Measurements from ENCODE around the gene CDC42BPB. TPM values are rescaled to one million over a fixed set of nuclear protein-coding genes. Genes with fewer than 3 reads are reported as not detected.
"Not testable (repeated sequence)": the region's sequence is repeated elsewhere in the genome, so short reads cannot be mapped to it uniquely, and the experiment has no call there.

The CDC42BPB gene
- total RNA-seq, 2 experiments from 2014 or later: 0.78 to 0.81 TPM

DNA sequence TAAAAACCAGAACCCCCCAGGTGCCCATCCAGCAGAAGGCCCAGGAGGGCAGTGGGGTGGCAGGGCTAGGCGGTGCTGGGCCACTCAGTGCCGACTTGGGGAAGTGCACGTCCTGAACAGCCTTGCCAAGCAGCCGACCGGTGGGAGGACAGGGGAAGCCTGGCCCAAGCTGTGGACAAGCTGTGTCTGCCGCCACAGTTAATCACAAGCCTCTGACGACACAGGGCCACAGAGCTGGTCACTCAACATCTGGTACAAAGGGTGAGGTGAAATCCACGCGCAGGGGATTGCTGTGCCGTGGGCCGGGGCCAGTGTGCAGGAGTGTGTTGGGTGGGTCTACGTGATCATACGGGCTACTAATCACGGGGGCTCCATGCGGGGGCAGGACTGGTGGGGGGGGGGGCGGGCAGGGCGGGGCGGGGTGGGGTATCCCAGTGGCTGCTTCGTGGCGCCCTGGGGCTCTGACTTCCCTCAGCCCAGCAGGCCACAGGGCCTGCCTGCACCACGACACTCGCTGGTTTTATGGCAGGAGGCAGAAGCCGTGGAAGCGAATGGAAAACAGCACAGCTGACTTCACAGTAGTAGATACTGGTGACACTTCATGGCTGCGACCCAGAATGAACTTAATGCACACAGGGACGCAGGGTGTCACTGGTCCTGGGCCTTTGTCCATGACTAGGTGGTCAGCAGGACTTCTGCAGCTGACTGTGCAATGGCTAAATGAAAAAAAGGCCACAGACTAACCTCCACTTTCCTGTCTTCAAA, 124.7 kb downstream of the CDC42BPB start:
- ChIA-PET POLR2A (interaction anchor here (1.0 kb wide), 1 partner anchor 11 kb away, joined by 3 read pairs; no protein-coding TSS in a partner anchor), CTCF (no interaction called here)
- Mint-ChIP-seq H3K4me1 (peaks cover 10% of the 10 kb centered on the region), H3K4me3 (no peak overlapping the region), H3K27me3 (peaks cover 18% of the 10 kb centered on the region), H3K27ac (no peak overlapping the region), H3K9me3 (no peaks in the 10 kb centered on the region), H3K36me3 (ENCODE audit: low read depth) (no peaks in the 10 kb centered on the region)
- no peak for DNase-seq

DNA sequence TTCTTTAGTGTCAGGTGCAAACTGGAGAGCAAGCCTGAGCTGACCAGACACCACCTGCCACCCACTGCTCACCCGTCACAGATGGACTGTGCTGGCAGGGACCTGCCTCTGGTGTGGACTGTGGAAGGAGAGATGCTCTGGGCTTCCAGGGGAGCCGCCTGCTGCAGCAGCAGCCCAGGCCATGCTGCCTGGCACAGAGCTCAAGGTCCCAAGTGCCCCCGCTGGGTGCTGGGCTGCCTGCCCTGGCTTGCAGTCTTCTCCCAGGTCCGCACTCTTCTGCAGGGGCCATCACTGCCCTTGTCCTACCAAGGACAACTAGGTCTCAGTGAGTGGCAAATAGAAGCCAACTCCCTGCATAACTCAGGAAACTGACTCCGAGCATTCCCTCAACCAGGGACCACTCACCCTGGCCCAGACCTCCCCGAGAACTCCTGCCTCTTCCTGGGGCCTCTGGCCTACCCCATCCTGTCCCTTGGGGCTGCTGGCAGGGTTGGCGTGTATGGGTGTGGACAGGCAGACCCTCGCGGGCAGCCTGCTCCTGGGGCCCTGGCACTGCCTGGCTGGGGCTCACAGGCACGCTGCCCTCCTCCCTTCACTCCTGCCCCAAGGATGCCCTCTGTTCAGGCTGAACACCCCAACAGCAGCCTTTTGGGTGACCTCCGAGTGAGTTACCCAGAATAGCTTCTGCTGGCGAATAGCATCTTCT, 125.6 kb downstream of the CDC42BPB start:
- no peak for DNase-seq
- no peak overlapping the region for H3K27ac Mint-ChIP-seq
- ChIA-PET CTCF (no interaction called here), POLR2A (interaction anchor here (1.0 kb wide), 1 partner anchor 12 kb away, joined by 3 read pairs; no protein-coding TSS in a partner anchor)
- no peaks in the 10 kb centered on the region for H3K36me3 Mint-ChIP-seq (ENCODE audit: low read depth)
- no peak overlapping the region for H3K4me3 Mint-ChIP-seq
- H3K27me3 Mint-ChIP-seq: peaks cover 24% of the 10 kb centered on the region
- peaks cover 10% of the 10 kb centered on the region for H3K4me1 Mint-ChIP-seq
- H3K9me3 Mint-ChIP-seq: no peaks in the 10 kb centered on the region

DNA sequence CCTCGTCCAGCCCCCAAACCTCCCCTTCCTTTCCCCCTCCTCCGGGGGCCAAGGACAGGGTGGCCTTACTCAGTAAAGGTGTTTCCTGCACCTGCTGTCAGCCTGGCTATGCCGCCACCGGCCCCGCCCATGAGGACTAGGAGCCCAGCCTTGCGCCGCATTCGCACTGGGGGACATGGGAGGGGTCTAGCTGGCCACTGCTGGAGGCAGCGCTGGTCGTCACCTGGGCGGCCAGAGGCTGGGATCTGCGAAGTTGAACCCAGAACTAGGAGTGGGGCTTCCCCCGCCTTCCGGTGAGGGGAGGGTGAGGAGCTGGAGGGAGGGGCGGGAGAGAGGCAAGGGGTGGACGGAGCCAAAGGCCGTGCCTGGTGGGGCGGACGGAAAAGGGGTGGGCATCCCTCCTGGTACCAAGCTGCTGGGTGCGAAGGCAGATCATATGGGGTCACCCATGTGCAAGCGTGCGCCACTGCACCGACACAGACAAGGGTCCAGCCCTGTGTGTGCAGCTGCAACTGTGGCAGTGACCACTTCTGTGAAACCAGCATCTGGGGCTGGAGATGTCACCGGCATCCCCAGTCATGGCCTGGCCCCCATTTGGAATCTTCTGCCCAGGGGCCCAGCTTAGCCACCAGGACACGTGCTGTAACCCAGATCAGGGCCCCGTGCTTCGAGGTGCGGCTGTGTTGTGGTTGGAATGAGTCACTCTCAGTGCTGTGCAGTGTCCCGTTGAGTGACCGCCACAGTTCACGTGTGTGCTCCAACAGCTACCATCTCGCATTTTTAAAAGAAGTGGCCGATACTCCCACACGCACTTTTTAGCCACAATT, 126.4 kb downstream of the CDC42BPB start:
- POLR2A ChIA-PET: no interaction called here

GRCh38 chr14:102930138-102930752, 127.1 kb downstream of the CDC42BPB start:
- H3K36me3 Mint-ChIP-seq (ENCODE audit: low read depth): no peaks in the 10 kb centered on the region
- H3K9me3 Mint-ChIP-seq: no peaks in the 10 kb centered on the region
- CTCF ChIA-PET: no interaction called here
- no peak overlapping the region for H3K27ac Mint-ChIP-seq
- peaks cover 35% of the 10 kb centered on the region for H3K27me3 Mint-ChIP-seq
- peaks cover 10% of the 10 kb centered on the region for H3K4me1 Mint-ChIP-seq
- DNase-seq: no peak
- no peak overlapping the region for H3K4me3 Mint-ChIP-seq
- POLR2A ChIA-PET: no interaction called here

More for the DNA sequence above, 126.4 kb downstream of the CDC42BPB start:
- CTCF ChIA-PET: no interaction called here
- DNase-seq: no peak
- no peaks in the 10 kb centered on the region for H3K9me3 Mint-ChIP-seq
- peaks cover 30% of the 10 kb centered on the region for H3K27me3 Mint-ChIP-seq
- H3K27ac Mint-ChIP-seq: no peak overlapping the region
- H3K4me3 Mint-ChIP-seq: no peak overlapping the region
- peaks cover 10% of the 10 kb centered on the region for H3K4me1 Mint-ChIP-seq
- no peaks in the 10 kb centered on the region for H3K36me3 Mint-ChIP-seq (ENCODE audit: low read depth)

DNA sequence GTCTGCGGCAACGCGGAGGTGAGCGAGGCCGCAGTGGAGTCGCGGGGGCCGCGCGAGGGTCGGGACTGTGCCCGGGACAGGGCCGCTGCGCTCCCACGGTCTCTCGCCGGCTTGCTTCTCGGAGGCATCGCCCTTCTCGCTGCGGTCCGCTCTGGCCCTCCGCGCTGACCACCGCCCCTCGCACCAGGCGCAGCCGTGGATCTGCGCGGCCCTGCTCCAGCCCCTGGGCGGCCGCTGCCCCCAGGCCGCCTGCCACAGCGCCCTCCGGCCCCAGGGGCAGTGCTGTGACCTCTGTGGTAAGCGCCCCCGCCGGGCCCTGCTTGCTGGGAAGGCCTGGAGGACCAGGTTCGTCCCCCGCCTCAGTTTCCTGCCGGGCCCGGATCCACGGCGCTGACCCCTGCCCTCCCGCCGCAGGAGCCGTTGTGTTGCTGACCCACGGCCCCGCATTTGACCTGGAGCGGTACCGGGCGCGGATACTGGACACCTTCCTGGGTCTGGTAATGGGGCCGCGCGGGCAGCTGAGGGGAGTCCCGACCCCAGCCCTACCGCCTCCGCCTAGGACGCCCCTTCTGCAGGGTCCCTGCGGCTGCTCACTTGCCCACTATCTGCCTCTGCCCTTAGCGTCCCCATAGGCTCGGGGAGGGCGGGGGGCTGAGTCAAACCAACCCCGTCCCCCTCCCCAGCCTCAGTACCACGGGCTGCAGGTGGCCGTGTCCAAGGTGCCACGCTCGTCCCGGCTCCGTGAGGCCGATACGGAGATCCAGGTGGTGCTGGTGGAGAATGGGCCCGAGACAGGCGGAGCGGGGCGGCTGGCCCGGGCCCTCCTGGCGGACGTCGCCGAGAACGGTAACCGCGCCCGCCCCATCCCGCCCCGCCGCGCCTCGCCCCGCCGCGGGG, 127.9 kb downstream of the CDC42BPB start:
- H3K36me3 Mint-ChIP-seq (ENCODE audit: low read depth): no peaks in the 10 kb centered on the region
- no peak overlapping the region for H3K4me3 Mint-ChIP-seq
- H3K9me3 Mint-ChIP-seq: no peaks in the 10 kb centered on the region
- DNase-seq: no peak
- peaks cover 10% of the 10 kb centered on the region for H3K4me1 Mint-ChIP-seq
- ChIA-PET POLR2A (no interaction called here), CTCF (no interaction called here)
- no peak overlapping the region for H3K27ac Mint-ChIP-seq
- peaks cover 39% of the 10 kb centered on the region for H3K27me3 Mint-ChIP-seq

- POLR2A ChIA-PET: no interaction called here
Measured at GRCh38 chr14:102928412-102929240, 128.7 kb downstream of the CDC42BPB start.

DNA sequence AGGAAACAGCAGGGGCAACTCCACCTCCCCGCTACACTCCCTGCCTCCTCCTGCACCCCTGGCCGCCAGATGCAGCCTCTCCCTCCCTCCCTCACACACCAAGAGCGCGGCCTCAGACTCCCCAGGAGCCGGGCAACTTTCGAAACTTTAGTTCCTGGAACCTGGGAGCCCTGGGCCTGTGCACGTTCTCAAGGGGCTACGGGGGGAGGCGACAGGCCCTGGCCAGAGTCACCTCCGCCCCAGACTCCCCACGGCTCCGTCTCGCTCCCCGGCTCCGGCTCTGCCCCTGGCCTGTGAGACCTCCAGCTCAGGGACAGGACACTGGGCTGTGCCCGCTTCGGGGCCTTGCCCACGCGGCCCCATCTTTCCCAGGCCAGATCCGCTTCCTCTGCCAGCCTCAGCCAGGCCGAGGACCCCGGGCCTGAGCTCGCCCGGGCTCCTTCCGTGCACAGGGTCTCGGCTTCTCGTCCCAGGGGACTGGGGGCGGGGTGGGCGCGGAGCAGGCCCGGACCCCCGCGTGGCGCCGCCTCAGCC, 129.4 kb downstream of the CDC42BPB start:
- POLR2A ChIA-PET: no interaction called here
- H3K36me3 Mint-ChIP-seq (ENCODE audit: low read depth): no peaks in the 10 kb centered on the region

More at GRCh38 chr14:102928412-102929240, 128.7 kb downstream of the CDC42BPB start:
- Mint-ChIP-seq H3K4me3 (peak overlapping the region; percentile 27), H3K27me3 (peaks cover 46% of the 10 kb centered on the region), H3K36me3 (ENCODE audit: low read depth) (no peaks in the 10 kb centered on the region), H3K4me1 (peaks cover 10% of the 10 kb centered on the region), H3K27ac (no peak overlapping the region), H3K9me3 (no peaks in the 10 kb centered on the region)
- DNase-seq: peak; percentile 64
- CTCF ChIA-PET: no interaction called here

DNA sequence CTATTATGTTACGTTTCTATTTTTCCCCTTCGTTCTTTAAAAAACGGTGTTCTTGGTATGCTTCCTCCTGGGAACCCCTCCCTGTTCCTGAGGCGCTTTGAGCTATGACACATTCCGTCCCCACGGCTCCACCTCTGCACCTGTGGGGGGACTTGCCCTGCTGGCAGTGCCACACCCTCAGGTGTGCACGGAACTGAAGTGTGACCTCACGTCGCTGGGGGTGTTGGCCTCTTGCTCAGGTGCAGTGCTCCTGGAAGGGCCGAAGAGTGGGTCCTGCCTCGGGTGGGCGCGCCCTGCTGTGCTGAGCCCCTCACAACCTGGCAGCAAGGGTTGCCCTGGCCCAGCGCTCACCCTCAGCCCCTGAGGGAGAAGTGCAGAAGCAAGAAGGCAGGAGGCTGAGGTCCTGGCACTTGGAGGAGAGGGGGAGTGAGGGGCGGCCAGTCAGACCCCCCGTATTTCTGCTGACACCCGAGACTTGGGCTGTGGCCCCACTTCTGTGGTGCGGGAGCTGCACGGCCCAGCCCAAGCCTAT, 129.9 kb downstream of the CDC42BPB start:
- H3K27me3 Mint-ChIP-seq: peaks cover 50% of the 10 kb centered on the region
- no peaks in the 10 kb centered on the region for H3K9me3 Mint-ChIP-seq
- H3K27ac Mint-ChIP-seq: no peak overlapping the region
- H3K4me3 Mint-ChIP-seq: no peak overlapping the region
- DNase-seq: no peak
- peaks cover 13% of the 10 kb centered on the region for H3K4me1 Mint-ChIP-seq
- CTCF ChIA-PET: no interaction called here
- POLR2A ChIA-PET: no interaction called here
- H3K36me3 Mint-ChIP-seq (ENCODE audit: low read depth): no peaks in the 10 kb centered on the region

More for the DNA sequence above, 129.4 kb downstream of the CDC42BPB start:
- DNase-seq: no peak
- no peak overlapping the region for H3K27ac Mint-ChIP-seq
- CTCF ChIA-PET: no interaction called here
- peaks cover 49% of the 10 kb centered on the region for H3K27me3 Mint-ChIP-seq
- no peak overlapping the region for H3K4me3 Mint-ChIP-seq
- H3K4me1 Mint-ChIP-seq: peaks cover 13% of the 10 kb centered on the region
- H3K9me3 Mint-ChIP-seq: no peaks in the 10 kb centered on the region

GRCh38 chr14:102926840-102927239, 130.5 kb downstream of the CDC42BPB start:
- peaks cover 48% of the 10 kb centered on the region for H3K27me3 Mint-ChIP-seq
- POLR2A ChIA-PET; H3K9me3 Mint-ChIP-seq; DNase-seq; H3K36me3 Mint-ChIP-seq (ENCODE audit: low read depth); H3K4me3 Mint-ChIP-seq; H3K27ac Mint-ChIP-seq; CTCF ChIA-PET: not testable (repeated sequence)
- peaks cover 13% of the 10 kb centered on the region for H3K4me1 Mint-ChIP-seq

- DNase-seq: no peak
- no peaks in the 10 kb centered on the region for H3K9me3 Mint-ChIP-seq
- H3K4me3 Mint-ChIP-seq: no peak overlapping the region
- H3K27me3 Mint-ChIP-seq: peaks cover 48% of the 10 kb centered on the region
- ChIA-PET POLR2A (no interaction called here), CTCF (no interaction called here)
- H3K4me1 Mint-ChIP-seq: peaks cover 13% of the 10 kb centered on the region
- no peak overlapping the region for H3K27ac Mint-ChIP-seq
- no peaks in the 10 kb centered on the region for H3K36me3 Mint-ChIP-seq (ENCODE audit: low read depth)
Measured at GRCh38 chr14:102926104-102926503, 131.2 kb downstream of the CDC42BPB start.

- POLR2A ChIA-PET: no interaction called here
- no peaks in the 10 kb centered on the region for H3K9me3 Mint-ChIP-seq
- no peak overlapping the region for H3K4me3 Mint-ChIP-seq
- H3K27ac Mint-ChIP-seq: no peak overlapping the region
- no peaks in the 10 kb centered on the region for H3K36me3 Mint-ChIP-seq (ENCODE audit: low read depth)
- CTCF ChIA-PET: no interaction called here
- peaks cover 44% of the 10 kb centered on the region for H3K27me3 Mint-ChIP-seq
- DNase-seq: no peak
- peaks cover 13% of the 10 kb centered on the region for H3K4me1 Mint-ChIP-seq
Measured at GRCh38 chr14:102925646-102926045, 131.7 kb downstream of the CDC42BPB start.
